Cerebellar cortex (tissue), 1 donor: ENCODE measurements around the gene SYCN.
A peak's percentile ranks its signal among the peaks of the same experiment; 100 is the strongest.
"Not testable (repeated sequence)": the region's sequence is repeated elsewhere in the genome, so short reads cannot be mapped to it uniquely, and the experiment has no call there.

Source experiments
- DNase-seq: peaks from one replicate; pipeline ENCODE4 v3.0.0-alpha.2; 2015; ENCODE audit warnings: low spot score

SYCN gene, protein sequence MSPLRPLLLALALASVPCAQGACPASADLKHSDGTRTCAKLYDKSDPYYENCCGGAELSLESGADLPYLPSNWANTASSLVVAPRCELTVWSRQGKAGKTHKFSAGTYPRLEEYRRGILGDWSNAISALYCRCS

GRCh38 chr19:39203372-39204341, at the start of gene SYCN:
SYCN (minus strand) TSS chr19:39204263; CDS start chr19:39204254, 9 bp downstream.
- no peak for DNase-seq

DNA sequence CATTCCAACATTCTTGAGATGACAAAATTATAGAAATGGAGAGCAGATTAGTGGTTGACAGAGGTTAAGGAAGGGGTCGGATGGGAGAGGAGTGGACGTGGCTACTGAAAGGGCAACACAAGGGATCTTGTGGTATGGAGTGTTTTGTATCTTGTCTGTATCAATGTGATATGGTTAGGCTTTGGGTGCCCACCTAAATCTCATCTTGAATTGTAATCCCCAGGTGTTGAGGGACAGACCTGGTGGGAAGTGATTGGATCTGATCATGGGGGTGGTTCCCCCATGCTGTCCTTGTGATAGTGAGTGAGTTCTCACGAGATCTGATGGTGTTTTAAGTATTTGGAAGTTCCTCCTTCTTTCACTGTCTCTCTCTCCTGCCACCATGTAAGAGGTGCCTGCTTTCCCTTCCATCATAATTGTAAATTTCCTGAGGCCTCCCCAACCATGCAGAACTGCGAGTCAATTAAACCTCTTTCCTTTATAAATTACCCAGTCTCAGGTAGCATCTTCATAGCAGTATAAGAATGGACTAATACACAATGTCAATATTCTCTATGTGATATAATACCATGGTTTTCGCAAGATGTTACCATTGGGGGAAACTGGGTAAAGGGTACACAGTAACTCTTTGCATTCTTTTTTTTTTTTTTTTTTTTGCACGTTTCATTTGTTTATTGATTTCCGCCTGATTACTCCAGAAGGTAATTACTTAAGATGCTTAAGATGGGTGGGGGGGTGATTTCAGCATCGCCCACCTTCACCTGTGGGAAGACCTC, 49.5 kb upstream of the SYCN start:
- no peak for DNase-seq

GRCh38 chr19:39252458-39252857, 48.4 kb upstream of the SYCN start:
- DNase-seq, result no peak

DNA sequence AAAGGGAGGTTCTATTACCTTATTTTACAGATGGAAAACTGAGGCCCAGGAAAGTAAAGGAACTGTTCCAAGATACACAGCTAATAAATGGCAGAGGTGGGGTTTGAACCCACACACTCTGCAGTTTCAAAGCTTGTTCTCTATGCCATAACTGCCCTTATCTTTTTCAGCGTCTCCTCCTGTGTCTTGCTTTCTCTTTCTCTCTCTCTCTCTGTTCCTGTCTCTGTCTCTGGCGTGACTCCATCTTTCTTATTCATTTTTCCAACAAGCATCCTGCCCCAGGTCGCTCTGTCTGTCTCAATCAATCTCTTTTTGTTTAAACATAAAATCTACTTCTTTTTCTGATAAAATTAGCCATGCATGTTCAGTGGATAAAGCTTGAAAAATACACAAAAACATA, 47.8 kb upstream of the SYCN start:
- DNase-seq, result no peak

GRCh38 chr19:39251081-39251480, 47.0 kb upstream of the SYCN start:
- no peak for DNase-seq

- DNase-seq, result no peak
These were observed 44.7 kb upstream of the SYCN start, which contains the start of gene IFNL4 for GRCh38 chr19:39248806-39249205. IFNL4 (minus strand) TSS chr19:39248856.

- DNase-seq, result no peak
These were observed 43.9 kb upstream of the SYCN start for GRCh38 chr19:39247701-39248664.

GRCh38 chr19:39246951-39247669, 43.0 kb upstream of the SYCN start:
- peak; percentile 34 for DNase-seq

DNA sequence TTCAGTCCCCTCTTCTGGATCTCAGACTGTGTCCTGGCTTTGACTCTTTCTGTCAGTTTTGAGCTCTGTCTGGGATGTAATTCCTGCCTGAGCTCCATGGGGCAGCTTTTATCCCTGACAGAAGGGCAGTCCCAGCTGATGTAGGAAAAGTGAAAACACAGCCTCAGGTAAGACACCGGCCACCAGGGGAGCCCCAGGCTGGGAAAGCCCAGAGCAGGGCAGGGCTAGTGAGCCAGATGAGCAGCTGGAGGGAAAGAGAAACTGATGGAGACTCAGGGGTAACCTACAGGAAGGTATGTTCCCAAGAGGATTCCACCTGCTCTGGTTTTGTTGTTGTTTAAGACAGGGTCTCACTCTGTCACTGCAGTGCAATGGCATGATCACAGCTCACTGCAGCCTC, 41.1 kb upstream of the SYCN start:
- not testable (repeated sequence) for DNase-seq

DNA sequence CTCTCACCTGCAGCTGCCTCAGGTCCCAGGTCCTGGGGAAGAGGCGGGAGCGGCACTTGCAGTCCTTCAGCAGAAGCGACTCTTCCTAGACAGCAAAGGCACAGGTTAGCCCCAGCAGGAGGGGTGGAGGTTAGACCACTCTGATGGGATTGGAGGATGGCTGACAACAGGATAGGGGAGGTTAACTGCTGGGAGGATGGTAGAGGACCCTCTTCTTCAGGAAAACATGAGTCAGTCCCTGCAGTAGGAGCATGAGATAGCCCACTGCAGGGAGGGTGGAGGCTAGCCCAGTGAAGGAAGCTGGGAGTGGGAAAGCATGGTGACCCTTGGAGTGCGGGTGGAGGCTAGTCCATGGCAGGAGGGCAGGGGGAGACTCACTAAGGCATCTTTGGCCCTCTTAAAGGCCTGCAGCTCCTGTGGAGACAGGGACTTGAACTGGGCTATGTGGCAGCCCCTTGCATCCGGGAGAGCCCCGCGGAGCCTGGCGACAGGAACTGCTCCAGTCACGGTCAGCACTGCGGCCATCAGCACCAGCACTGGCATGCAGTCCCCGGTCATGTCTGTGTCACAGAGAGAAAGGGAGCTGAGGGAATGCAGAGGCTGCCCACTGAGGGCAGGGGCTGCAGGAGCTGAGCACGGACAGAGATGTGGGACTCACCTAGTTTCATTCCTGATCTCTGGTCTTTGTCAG, 40.5 kb upstream of the SYCN start, which contains the start of gene IFNL3:
Gene IFNL3 (minus strand): TSS at position 597 of the 691 bp plus-strand sequence. CDS start 39 bp downstream, at position 558.
- not testable (repeated sequence) for DNase-seq

DNA sequence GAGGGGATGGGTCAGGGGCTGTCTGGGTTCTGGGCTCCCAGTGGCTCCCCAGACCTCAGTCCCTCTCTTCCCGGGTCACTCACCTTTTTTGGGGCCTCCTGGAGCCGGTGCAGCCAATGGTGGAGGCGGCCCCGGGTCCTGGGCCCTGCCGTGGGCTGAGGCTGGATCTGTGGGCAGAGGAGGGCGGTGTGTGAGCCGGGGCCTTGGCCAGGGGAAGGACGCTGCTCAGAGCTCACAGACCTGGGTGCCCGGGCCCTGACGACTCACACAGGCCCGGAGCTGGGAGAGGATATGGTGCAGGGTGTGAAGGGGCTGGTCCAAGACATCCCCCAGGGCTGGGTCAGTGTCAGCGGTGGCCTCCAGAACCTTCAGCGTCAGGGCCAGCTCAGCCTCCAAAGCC, 39.7 kb upstream of the SYCN start:
- not testable (repeated sequence) for DNase-seq

DNA sequence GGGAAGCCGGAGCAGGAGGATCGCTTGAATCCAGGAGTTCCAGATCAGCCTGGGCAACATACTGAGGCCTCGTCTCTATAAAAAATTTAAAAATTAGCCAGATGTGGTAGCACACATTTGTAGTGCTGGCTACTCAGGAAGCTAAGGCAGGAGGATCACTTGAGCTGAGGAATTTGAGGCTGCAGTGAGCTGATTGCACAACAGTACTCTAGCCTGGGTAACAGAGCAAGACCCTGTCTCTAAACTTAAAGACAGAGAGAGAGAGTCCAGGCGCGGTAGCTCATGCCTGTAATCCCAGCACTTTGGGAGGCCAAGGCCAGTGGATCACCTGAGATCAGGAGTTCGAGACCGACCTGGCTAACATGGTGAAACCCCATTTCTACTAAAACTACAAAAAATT, 36.4 kb upstream of the SYCN start:
- DNase-seq, result no peak

- DNase-seq, result no peak
These were observed 34.9 kb upstream of the SYCN start for GRCh38 chr19:39238944-39239343.

DNA sequence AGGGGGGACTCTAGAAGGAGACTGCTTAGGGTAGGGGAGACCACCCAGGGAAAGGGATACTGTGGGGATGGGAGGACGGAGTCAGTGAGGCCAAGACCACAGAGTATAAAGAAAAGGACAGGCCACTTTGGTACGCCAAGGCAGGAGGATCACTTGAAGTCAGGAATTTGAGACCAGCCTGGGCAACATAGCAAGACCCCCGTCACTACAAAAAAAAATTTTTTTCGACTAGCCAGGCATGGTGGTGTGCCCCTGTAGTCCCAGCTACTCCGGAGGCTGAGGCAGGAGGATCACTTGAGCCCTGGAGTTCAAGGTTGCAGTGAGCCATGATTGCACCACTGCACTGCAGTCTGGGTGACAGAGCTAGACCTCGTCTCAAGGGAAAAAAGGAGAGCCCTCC, 34.1 kb upstream of the SYCN start:
- no peak for DNase-seq

- DNase-seq, result no peak
These were observed 33.4 kb upstream of the SYCN start for GRCh38 chr19:39237200-39238184.

GRCh38 chr19:39236527-39236926, 32.5 kb upstream of the SYCN start:
- DNase-seq, result no peak

GRCh38 chr19:39232708-39233107, 28.6 kb upstream of the SYCN start:
- no peak for DNase-seq

GRCh38 chr19:39230096-39230764, 26.2 kb upstream of the SYCN start:
- no peak for DNase-seq
